ENCODE measurements around the gene ACSS3. TPM values are rescaled to one million over a fixed set of nuclear protein-coding genes. Genes with fewer than 3 reads are reported as not detected.

ACSS3 gene
- total RNA-seq, 1 donor from 2014 or later, result 32.4 TPM

- intact Hi-C loops (cut with DNase I), result no loop called here
- no peaks in the 10 kb centered on the region for H3K4me1 ChIP-seq
- H3K27me3 ChIP-seq (ENCODE audit: low read depth), result no peaks in the 10 kb centered on the region
- no peaks in the 10 kb centered on the region for H3K36me3 ChIP-seq
- no peak for ATAC-seq
- TF ChIP-seq CTCF (IDR thresholded peaks at IDR 0.05), result no peak
- DNase-seq, result no peak
- H3K27ac ChIP-seq, result no peak overlapping the region
- H3K9me3 ChIP-seq, result no peaks in the 10 kb centered on the region
- H3K4me3 ChIP-seq, result no peak overlapping the region
Observed at GRCh38 chr12:81300454-81300853, 222.6 kb downstream of the ACSS3 start.

GRCh38 chr12:81303935-81304334 lies 226.1 kb downstream of the ACSS3 start:
- intact Hi-C loops (cut with DNase I), result no loop called here
- TF ChIP-seq CTCF (IDR thresholded peaks at IDR 0.05), result no peak
- no peak for ATAC-seq

More at GRCh38 chr12:81303935-81304334, 226.1 kb downstream of the ACSS3 start:
- Histone ChIP-seq H3K27ac (no peak overlapping the region), H3K4me1 (no peaks in the 10 kb centered on the region), H3K4me3 (no peak overlapping the region), H3K9me3 (no peaks in the 10 kb centered on the region), H3K36me3 (no peaks in the 10 kb centered on the region), H3K27me3 (ENCODE audit: low read depth) (no peaks in the 10 kb centered on the region)
- no peak for DNase-seq

Small RNA genes lying within 50 kb of the gene (microRNA-seq; reads per million reads assigned to microRNA genes)
- not detected for gene MIR4699 (ENCODE audit: borderline number of aligned reads)

Other genes with a start within 250 kb of the ACSS3 start
- gene LIN7A, start 140.1 kb upstream of the ACSS3 start, total RNA-seq, result 14.6 TPM

Data from lower lobe of right lung (tissue), 2 donors.